Right lobe of liver (tissue), 4 donors: ENCODE results near the gene PROSER1.

Experiments
- CTCF ChIP-seq, 4 donors: fragments of 200-600 bp in 3 of 4; fragments of 450-650 bp in 1 of 4; IDR thresholded peaks; one replicate each; pipeline versions ENCODE4 v1.5.1 to v1.8.0; 2016 to 2022; ENCODE audit warnings: antibody characterized with exemption in 4 of 4, mild to moderate bottlenecking in 2 of 4
- POLR2A ChIP-seq: fragments of 450-650 bp; IDR thresholded peaks from one replicate; pipeline ENCODE4 v1.6.1; 2017; ENCODE audit warnings: antibody characterized with exemption, mild to moderate bottlenecking
- donor health status: DM: no; HTN: no; CAD: no.
- donor health status: DM: no; HTN: no; CAD: no.
- donor health status: DM: no; HTN: yes; CAD: no.

DNA sequence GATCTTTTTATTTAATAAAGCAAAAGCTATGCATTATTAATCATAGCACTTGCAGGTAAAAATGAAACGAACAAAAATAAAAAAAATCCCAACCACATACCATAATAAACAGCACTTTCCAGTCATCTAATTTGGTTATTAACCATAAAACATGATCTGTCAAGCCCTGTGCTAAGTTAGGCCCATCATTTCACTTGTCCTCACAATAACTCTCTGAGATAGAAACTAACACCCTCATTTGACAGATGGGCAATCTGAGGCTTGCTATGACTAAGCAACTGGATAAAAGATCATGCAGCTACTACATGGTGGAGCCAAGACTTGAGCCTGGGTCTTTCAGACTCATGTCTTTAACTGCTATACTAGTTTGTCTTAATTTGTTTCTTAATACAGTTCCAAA lies 21.8 kb downstream of the PROSER1 start:
- TF ChIP-seq CTCF (IDR thresholded peaks at IDR 0.05) (no peak), POLR2A (no peak)
